Smooth muscle cell (in vitro differentiated cells): ENCODE results near the gene TUBA3C. TPM values are rescaled to one million over a fixed set of nuclear protein-coding genes. Genes with fewer than 3 reads are reported as not detected.

Experiments used
- DNase-seq: peaks from one replicate; lab custom pipeline; 2025; ENCODE audit not compliant: unreplicated experiment; lab: John Stamatoyannopoulos, UW
- H2AFZ ChIP-seq: fragments of 200-600 bp; sonication (generic); 2 replicates; pipeline ENCODE4 v1.6.0; 2016; ENCODE audit warnings: antibody characterized with exemption, low read depth, mild to moderate bottlenecking
- H3F3A ChIP-seq: fragments of 200-600 bp; sonication (generic); 2 replicates; pipeline ENCODE4 v1.6.0; 2017; ENCODE audit warnings: antibody characterized with exemption, low read depth
- H3K27ac ChIP-seq: fragments of 200-600 bp; sonication (generic); 2 replicates; pipeline ENCODE4 v1.5.1; 2016; ENCODE audit warnings: low read depth, mild to moderate bottlenecking
- H3K27me3 ChIP-seq: fragments of 200-600 bp; sonication (generic); 2 replicates; pipeline ENCODE4 v1.6.1; 2016; ENCODE audit warnings: low read depth, mild to moderate bottlenecking
- H3K36me3 ChIP-seq: fragments of 200-600 bp; sonication (generic); 2 replicates; pipeline ENCODE4 v1.5.1; 2016; ENCODE audit warnings: low read depth
- H3K4me1 ChIP-seq: fragments of 200-600 bp; sonication (generic); 2 replicates; pipeline ENCODE4 v1.5.1; 2016; ENCODE audit warnings: low read depth
- H3K4me2 ChIP-seq: fragments of 200-600 bp; sonication (generic); 2 replicates; pipeline ENCODE4 v1.6.0; 2016; ENCODE audit warnings: mild to moderate bottlenecking
- H3K4me3 ChIP-seq: fragments of 200-600 bp; sonication (generic); 2 replicates; pipeline ENCODE4 v1.5.1; 2016; ENCODE audit warnings: mild to moderate bottlenecking
- H3K79me2 ChIP-seq: fragments of 200-600 bp; sonication (generic); 2 replicates; pipeline ENCODE4 v1.6.0; 2016; ENCODE audit warnings: low read depth, mild to moderate bottlenecking
- H3K9ac ChIP-seq: fragments of 200-600 bp; sonication (generic); 2 replicates; pipeline ENCODE4 v1.6.0; 2016; ENCODE audit warnings: low read depth
- H3K9me3 ChIP-seq: fragments of 200-600 bp; sonication (generic); replicated peaks from 2 replicates; pipeline ENCODE4 v1.5.1; 2016; ENCODE audit warnings: low read depth
- H4K20me1 ChIP-seq: fragments of 200-600 bp; sonication (generic); 2 replicates; pipeline ENCODE4 v1.6.0; 2016; ENCODE audit warnings: low read depth
- WGBS: methylation state at CpG from one replicate; pipeline ENCODE4 v1.1.7; 2016; ENCODE audit warnings: low lambda C conversion rate; 5-methylcytosine and 5-hydroxymethylcytosine counted together
- polyA plus RNA-seq: library from polyadenylated mRNA; unstranded; fragments of >200 nt; fragmentation: Nextera tagmentation; extraction: Ambion mirVana; gene quantifications from 2 replicates; pipeline ENCODE4 v1.2.1, GENCODE V29; 2016
- total RNA-seq: library from RNA; depleted of rRNA; stranded (reverse); fragments of >200 nt; gene quantifications from 2 replicates; pipeline ENCODE4 v1.2.3, GENCODE V29; 2014
- TF ChIP-seq, protein P1 (sequence below): fragments of 200-600 bp; sonication (generic); IDR thresholded peaks from 2 replicates; pipeline ENCODE4 v1.5.1; 2017; ENCODE audit warnings: borderline replicate concordance, mild to moderate bottlenecking, antibody characterized with exemption; ENCODE audit not compliant: insufficient read depth, poor library complexity, severe bottlenecking

The TUBA3C gene
- total and polyA plus RNA-seq, 2 experiments from 2014 or later: not detected

DNA sequence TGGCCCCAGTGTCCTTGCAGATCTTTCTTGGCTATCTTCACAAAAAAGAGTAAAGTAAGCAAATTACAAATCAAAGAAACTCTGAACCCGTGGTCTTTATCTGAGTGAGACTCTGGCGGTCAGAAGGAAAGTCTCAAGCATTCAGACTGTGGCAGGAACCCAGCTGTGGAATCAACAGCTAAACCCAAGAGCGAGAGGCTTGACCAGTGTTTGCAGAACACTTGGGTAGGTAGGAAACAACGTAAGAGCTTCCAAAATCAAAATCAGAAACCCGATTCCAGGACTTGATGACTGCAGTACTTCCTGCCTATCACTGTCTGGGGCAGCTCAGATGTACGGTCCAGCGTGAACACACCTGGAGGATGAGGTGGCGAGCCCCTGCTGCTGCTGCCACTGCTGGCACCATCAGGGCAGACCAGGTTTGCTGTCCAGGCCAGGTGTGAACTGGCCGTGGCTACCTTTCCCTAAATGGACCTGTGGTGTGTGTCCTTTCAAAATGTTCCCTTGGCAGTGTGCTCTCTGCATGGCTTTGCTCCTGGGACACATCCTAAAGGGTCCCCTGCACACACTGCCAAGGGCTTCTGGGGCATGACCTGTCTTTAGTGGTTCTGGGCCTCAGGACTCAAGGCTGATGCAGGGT is 9.5 kb downstream of the TUBA3C start:
- no peak overlapping the region for H3K4me2 ChIP-seq
- H3K4me1 ChIP-seq: no peaks in the 10 kb centered on the region
- H3K9ac ChIP-seq: no peak overlapping the region
- WGBS: 51% methylated on average over 9 of the region's 9 CpGs
- H3K79me2 ChIP-seq: no peaks in the 10 kb centered on the region
- H3K27me3 ChIP-seq: no peaks in the 10 kb centered on the region
- H2AFZ ChIP-seq: no peak overlapping the region
- no peak overlapping the region for H3K4me3 ChIP-seq
- H4K20me1 ChIP-seq: no peaks in the 10 kb centered on the region
- TF ChIP-seq, protein P1, sequence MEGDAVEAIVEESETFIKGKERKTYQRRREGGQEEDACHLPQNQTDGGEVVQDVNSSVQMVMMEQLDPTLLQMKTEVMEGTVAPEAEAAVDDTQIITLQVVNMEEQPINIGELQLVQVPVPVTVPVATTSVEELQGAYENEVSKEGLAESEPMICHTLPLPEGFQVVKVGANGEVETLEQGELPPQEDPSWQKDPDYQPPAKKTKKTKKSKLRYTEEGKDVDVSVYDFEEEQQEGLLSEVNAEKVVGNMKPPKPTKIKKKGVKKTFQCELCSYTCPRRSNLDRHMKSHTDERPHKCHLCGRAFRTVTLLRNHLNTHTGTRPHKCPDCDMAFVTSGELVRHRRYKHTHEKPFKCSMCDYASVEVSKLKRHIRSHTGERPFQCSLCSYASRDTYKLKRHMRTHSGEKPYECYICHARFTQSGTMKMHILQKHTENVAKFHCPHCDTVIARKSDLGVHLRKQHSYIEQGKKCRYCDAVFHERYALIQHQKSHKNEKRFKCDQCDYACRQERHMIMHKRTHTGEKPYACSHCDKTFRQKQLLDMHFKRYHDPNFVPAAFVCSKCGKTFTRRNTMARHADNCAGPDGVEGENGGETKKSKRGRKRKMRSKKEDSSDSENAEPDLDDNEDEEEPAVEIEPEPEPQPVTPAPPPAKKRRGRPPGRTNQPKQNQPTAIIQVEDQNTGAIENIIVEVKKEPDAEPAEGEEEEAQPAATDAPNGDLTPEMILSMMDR: no peak
- no peaks in the 10 kb centered on the region for H3F3A ChIP-seq
- DNase-seq: no peak
- no peak overlapping the region for H3K27ac ChIP-seq
- H3K9me3 ChIP-seq: peaks cover 3% of the 10 kb centered on the region
- H3K36me3 ChIP-seq: no peaks in the 10 kb centered on the region

GRCh38 chr13:19171563-19171962 is 10.1 kb downstream of the TUBA3C start:
- H3K4me2 ChIP-seq: no peak overlapping the region
- no peaks in the 10 kb centered on the region for H3K79me2 ChIP-seq
- H2AFZ ChIP-seq: no peak overlapping the region
- H3K9me3 ChIP-seq: peaks cover 3% of the 10 kb centered on the region
- H3K4me3 ChIP-seq: no peak overlapping the region
- 82% methylated on average over 7 of the region's 7 CpGs for WGBS
- no peaks in the 10 kb centered on the region for H3F3A ChIP-seq
- H4K20me1 ChIP-seq: no peaks in the 10 kb centered on the region
- DNase-seq: no peak
- no peaks in the 10 kb centered on the region for H3K4me1 ChIP-seq
- H3K9ac ChIP-seq: no peak overlapping the region
- TF ChIP-seq, protein P1: no peak
- H3K27ac ChIP-seq: no peak overlapping the region
- no peaks in the 10 kb centered on the region for H3K27me3 ChIP-seq
- no peaks in the 10 kb centered on the region for H3K36me3 ChIP-seq

GRCh38 chr13:19169991-19170390 is 11.6 kb downstream of the TUBA3C start:
- Histone ChIP-seq H4K20me1 (no peaks in the 10 kb centered on the region), H3K27ac (no peak overlapping the region), H3K4me1 (no peaks in the 10 kb centered on the region), H2AFZ (no peak overlapping the region), H3K9me3 (peaks cover 3% of the 10 kb centered on the region), H3K4me2 (no peak overlapping the region), H3K27me3 (no peaks in the 10 kb centered on the region), H3K79me2 (no peaks in the 10 kb centered on the region), H3K9ac (no peak overlapping the region), H3K4me3 (no peak overlapping the region), H3F3A (no peaks in the 10 kb centered on the region), H3K36me3 (no peaks in the 10 kb centered on the region)
- no peak for DNase-seq
- TF ChIP-seq, protein P1: no peak
- WGBS: 56% methylated on average over 4 of the region's 4 CpGs

- Histone ChIP-seq H3K79me2 (no peaks in the 10 kb centered on the region), H3K4me1 (no peaks in the 10 kb centered on the region), H3K27ac (no peak overlapping the region), H3K4me3 (no peak overlapping the region), H4K20me1 (no peaks in the 10 kb centered on the region), H3F3A (no peaks in the 10 kb centered on the region), H3K4me2 (no peak overlapping the region), H3K27me3 (no peaks in the 10 kb centered on the region), H3K9me3 (peaks cover 3% of the 10 kb centered on the region), H2AFZ (no peak overlapping the region), H3K36me3 (no peaks in the 10 kb centered on the region), H3K9ac (no peak overlapping the region)
- TF ChIP-seq, protein P1: no peak
- DNase-seq: no peak
- WGBS: 90% methylated on average over 3 of the region's 3 CpGs
Measured at GRCh38 chr13:19169496-19169895, 12.1 kb downstream of the TUBA3C start.
